ENCODE results near the gene GALK2.
"Not testable (repeated sequence)": the region's sequence is repeated elsewhere in the genome, so short reads cannot be mapped to it uniquely, and the experiment has no call there.

The GALK2 gene

DNA sequence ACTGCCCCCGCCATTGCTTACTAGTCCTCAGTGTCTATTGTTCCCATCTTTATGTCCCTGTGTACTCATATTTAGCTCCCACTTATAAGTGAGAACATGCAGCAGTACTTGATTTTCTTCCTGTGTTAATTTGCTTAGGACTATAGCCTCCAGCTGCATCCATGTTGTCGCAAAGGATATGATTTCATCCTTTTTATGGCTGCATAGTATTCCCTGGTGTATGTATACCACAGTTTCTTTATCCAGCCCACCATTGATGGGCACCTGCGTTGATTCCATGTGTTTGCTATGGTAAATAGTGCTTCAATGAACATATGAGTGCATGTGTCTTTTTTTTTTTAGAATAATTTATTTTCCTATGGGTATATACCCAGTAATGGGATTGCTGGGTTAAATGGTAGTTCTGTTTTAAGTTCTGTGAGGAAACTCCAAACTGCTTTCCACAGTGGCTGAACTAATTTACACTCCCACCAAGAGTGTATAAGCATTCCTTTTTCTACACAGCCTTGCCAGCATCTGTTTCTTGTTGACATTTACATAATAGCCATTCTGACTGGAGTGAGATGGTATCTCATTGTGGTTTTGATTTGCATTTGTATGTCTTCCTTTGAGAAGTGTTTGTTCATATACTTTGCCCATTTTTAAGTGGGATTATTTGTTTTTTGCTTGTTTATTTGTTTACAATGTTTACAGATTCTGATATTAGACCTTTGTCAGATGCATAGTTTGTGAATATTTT is 53.7 kb downstream of the GALK2 start:
- no peak for DNase-seq (ENCODE audit: low spot score)

DNA sequence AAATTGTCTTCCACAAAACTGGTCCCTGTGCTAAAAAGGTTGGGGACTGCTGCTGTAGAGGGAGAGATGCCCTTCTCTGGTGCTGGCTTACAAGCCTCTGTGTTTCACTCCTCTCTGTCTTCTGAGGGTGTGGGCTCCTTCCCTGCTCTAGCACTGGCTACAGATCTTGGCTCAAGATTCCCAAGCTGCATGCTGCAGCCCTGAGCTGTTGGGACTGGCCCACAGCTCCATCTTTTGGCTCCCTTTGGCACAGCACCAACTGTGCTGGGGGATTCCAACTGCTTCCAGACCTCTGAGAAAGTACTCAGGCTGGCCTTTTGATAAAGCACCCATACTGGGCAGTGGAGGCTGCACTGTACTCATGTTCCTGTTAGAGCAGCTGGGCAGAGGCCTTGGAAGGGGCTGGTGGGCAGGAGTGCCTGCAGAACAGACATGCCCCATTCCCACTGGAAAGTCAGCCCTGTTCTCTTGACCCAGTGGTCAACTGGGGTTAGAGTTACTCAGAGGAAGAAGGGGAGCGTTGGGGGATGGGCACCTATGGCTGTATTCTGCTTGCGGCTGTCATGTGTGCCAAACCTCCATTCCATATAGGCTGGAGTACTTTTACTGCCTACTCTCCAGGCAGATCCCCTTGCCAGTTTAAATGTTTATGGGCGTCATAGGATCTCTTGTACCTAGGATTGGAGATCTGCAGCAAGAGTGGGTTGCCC is 55.7 kb downstream of the GALK2 start:
- no peak for DNase-seq (ENCODE audit: low spot score)

- DNase-seq (ENCODE audit: low spot score) = no peak
Measured at GRCh38 chr15:49227602-49228001, 57.6 kb downstream of the GALK2 start.

- no peak for DNase-seq (ENCODE audit: low spot score)
Measured at GRCh38 chr15:49229922-49230321, 59.9 kb downstream of the GALK2 start.

DNA sequence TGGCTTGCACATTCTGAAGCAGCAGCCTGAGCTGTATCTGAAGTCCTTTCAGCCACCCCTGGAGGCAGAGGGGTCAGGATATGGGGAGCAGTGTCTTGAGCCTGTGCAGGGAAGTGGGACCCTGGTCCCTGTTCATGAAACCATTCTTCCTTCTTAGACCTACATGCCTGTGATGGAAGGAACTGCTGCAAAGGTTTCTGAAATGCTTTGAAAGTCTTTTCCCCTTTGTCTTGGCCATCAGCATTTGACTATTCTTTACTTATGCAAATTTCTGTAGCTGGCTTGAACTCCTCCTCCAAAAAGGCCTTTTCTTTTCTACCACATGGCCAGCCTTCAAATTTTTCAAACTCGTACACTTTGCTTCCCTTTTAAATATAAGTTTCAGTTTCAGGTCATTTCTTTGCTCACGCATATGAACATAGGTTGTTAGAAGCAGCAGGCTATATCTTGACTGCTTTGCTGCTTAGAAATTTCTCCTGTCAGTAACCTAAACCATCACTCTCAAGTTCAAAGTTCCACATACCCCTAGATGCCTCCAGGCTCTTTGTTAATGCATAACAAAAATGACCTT is 62.3 kb downstream of the GALK2 start:
- DNase-seq (ENCODE audit: low spot score) = peak; percentile 17

DNA sequence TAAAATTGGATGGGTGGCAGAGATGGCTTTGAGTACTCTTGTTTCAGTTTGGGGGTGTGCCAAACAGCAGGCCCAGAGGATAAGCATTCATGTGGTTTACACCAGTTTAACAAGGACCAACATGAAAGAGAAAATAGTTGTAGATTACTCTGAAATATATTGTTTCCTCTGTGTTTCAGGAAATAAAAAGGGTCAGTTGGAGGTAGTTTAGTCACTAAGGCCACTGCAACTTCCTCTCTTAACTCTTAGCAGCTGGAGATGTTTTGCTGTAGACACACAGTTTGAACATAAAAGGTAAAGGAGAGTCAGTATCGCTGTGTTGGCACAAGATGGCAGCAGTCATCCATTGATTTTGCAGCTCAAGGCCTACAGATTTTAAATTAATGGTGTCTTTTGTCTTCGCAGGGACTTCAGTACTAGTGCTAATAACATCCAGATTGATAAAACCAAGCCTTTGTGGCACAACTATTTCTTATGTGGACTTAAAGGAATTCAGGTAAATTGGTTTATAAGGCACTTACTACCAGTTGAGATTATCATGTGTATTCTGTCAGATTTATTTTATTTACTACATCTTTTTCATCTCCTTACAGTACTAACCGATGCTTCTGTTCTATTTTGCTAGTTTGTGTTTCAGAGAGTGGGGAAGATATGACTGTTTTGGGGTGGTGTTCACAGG is 65.5 kb downstream of the GALK2 start:
- DNase-seq (ENCODE audit: low spot score) = peak; percentile 83

DNA sequence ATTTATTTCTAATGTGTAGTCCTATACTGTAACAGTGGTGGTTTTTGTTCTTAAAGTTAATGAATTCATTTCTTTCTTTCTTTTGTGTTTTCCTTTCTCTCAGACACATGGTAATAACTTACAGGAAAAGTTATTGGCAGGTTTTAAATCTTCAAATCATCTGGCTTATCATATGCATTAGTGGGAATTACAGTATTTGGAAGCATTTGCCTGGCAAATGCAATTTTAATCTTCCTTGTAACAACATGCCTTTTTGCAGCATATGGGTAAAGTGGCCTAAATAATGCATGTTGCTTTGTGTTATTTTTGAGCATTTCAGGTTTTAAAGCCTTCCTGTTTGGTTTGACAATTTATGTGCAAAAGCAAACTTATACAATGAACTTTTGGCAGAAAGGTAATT is 66.8 kb downstream of the GALK2 start:
- DNase-seq (ENCODE audit: low spot score) = no peak

DNA sequence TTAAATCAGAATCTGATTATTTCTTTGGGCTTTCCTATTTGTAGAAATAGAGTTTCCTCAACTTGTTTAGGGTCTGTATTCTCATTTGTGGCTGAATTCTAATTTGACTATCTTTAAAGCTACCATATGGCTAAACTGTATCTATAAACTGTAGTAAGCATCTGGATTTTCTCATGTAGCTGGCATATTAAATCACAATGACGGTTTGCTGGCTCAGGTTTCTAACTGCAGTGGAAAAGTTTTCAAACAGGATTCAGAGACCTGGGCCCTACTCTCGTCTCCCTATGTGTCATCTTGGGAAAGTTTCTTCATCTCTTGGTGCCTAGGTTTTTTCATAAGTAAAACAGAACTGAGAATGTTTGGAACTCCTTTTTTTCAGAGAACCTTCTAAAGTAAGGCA is 68.3 kb downstream of the GALK2 start:
- no peak for DNase-seq (ENCODE audit: low spot score)

DNA sequence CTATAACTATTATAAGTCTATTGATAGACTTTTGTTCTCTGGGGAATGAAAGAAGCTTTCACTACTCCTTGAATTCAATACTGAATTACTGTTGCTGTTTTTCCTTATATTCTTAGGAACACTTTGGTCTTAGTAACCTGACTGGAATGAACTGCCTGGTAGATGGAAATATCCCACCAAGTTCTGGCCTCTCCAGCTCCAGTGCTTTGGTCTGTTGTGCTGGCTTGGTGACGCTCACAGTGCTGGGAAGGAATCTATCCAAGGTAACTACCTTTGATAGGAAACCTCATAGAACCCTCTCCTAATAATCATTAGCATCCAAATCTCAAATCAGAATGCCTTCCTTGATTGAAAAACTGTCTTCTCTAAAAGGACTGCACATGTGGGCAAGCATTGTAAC is 69.1 kb downstream of the GALK2 start:
- no peak for DNase-seq (ENCODE audit: low spot score)

GRCh38 chr15:49242820-49243219 is 72.8 kb downstream of the GALK2 start:
- no peak for DNase-seq (ENCODE audit: low spot score)

DNA sequence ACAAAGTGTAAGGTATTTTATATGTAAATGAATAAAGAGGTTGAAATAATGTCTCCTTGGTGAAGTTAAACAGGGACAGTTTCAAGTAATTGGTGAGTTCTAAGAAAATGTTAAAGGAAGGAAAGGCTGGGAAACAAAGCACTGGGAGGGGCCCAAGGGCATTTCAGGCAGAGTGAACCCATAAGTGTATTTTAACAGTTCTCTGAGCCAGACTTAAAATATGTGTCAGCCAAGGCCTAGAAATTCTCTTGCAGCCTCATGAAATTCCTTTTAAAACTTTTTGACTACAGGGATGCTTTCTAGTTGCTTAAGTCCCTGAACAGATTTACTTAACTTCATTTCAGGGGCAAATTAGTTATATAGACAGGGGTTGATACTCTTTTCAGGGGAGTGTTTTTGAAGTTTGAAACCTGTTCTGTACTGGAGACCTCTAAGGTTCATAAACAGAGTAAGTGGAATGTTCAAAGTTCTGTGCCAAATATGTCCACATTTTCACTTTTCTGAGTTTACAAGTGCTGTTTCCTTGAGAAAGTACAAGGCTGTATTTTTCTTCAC is 77.6 kb downstream of the GALK2 start:
- DNase-seq (ENCODE audit: low spot score) = no peak

DNA sequence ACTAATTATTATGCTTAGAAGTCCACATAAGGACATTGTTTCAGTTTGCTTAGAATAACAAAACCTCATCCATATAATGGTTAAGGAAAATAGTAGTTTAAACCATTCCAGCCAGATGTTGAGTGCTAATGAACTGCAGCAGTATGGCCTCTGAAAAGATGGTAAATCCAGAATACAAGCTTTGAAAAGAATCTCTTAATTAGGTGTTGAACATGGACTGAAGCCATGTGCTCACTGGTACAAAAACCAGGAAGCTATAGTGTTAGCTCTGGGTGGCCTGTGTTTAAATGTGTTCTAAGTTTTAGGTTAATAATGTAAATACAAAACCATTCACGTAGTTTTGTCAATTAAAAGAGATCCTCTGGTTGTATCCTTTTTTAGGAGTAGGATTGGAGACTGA is 78.2 kb downstream of the GALK2 start:
- no peak for DNase-seq (ENCODE audit: low spot score)

DNA sequence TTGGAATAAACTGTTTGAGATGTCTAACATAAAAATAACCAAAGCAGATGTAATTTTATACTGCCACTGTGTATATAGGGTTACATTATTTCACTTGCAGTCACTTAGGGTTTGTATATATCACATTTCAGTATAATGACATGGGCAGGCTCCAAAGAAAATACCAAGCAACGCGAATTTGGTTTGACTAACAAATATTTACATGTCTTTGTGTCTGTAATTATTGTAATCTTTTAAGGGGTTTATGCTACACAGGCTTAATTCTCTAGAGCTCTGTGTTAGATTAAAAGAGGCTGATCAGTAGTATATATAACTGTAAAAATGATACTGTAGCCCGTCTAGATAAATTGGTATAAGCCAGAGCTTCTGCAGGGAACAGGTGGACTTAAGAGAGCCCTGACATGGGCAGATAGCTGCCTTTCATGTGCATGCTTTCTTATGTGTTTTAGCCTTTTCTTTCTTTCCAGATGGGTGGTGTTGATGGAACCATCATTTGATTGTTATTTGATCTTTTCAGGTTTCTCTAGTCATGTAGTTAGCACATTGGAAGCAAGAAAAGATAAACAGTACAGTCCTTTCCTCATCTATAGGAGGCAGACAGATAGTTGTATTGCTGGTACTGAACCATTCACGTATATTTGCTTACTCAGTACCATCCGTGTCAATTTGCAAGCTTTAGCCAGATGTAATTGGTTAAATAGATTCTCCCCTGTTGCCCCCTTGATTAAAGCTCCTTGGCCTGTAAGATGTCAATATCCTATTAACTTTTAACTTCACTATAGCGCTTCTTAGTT is 86.1 kb downstream of the GALK2 start:
- DNase-seq (ENCODE audit: low spot score) = no peak

DNA sequence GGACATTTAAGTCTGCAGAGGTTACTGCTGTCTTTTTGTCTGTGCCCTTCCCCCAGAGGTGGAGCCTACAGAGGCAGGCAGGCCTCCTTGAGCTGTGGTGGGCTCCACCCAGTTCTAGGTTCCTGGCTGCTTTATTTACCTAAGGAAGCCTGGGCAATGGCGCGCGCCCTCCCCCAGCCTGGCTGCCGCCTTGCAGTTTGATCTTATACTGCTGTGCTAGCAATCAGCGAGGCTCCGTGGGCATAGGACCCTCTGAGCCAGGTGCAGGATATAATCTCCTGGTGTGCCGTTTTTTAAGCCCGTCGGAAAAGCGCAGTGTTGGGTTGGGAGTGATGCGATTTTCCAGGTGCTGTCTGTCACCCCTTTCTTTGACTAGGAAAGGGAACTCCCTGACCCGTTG is 95.1 kb downstream of the GALK2 start:
- not testable (repeated sequence) for DNase-seq (ENCODE audit: low spot score)

GRCh38 chr15:49265911-49266310 is 95.9 kb downstream of the GALK2 start:
- DNase-seq (ENCODE audit: low spot score) = no peak

DNA sequence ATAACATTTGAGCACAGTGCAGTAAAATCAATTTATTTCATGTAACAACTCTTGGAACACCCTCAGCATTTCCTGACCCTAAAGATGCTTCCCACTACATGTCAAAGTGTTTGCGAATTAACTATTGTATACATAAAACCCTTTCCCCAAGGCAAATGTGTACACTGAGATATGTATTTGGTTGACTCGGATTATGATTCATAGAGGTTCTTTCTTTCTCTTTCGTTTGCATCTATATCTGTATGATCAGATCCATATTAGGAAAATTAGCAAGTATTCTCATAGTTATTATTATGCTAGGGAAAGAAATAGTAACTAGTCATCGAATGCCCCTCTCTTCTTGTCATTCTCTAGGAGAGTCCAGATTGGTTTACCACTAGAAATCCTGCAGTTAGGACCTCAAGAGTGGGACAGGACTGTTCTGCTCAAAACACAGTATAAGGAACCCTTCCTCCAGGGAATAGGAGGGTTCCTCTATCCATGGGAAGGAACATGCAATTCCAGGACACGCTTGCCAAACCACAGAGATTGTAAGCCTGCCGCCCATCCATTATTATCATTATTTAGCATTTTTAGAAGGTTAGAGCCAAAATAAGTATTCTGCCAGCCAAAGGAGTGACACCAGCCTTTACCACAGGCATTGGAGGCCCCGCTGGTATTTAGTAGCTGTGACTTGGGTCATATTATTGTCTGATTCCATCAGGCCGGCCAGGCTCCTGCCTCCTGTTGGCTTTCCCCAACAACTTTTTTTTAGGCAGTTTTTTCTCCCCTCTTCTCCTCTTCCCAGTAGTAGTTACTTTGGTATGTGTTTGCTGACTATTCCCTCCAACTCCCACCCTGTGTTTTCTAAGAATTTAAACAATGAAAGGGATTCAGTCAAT is 100.7 kb downstream of the GALK2 start:
- no peak for DNase-seq (ENCODE audit: low spot score)

DNA sequence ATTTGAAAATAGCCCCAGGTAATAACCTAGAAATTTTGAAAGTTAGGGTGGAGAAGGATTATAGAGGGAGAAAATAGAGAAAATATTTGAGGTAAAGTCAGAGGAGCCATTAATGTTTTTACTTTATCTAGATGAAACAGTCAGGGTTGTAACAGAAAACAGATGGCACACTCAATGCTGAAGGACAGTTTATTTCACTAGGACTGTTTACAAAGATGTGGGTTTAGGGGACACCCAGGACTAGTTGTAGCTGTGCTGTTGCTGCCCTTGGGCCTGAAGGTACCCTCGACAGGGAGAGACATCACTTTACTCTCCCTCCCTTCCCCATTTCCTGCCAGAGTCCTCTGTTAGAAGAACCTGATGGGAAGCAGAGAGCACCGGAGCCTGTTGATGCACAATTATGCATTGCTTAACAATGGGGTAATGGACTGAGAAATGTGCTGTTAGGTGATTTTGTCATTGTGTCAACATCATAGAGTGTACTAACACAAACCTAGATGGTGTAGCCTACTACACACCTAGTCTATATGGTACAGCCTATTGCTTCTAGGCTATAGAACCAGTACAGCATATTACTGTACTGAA is 103.8 kb downstream of the GALK2 start:
- no peak for DNase-seq (ENCODE audit: low spot score)

DNA sequence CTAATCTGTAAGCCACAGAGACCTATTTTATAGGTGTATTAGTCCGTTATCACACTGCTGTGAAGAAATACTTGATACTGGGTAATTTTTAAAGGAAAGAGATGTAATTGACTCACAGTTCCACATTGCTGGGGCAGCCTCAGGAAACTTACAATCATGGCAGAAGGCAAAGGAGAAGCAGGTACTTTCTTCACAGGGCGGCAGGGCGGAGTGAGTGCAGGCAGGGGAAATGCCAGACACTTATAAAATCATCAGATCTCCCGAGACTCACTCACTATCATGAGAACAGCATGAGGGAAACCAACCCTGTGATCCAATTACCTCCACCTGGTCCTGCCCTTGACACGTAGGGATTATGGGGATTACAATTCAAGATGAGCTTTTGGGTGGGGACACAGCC is 108.7 kb downstream of the GALK2 start:
- DNase-seq (ENCODE audit: low spot score) = no peak

GRCh38 chr15:49279521-49280456 is 109.7 kb downstream of the GALK2 start:
- DNase-seq (ENCODE audit: low spot score) = no peak

Measured in NAMALWA (cell line).